ENCODE measurements around the gene MCTP1. TPM values are rescaled to one million over a fixed set of nuclear protein-coding genes. Genes with fewer than 3 reads are reported as not detected.

The MCTP1 gene
- total RNA-seq, 1 experiment from 2014 or later = 2.5 TPM

DNA sequence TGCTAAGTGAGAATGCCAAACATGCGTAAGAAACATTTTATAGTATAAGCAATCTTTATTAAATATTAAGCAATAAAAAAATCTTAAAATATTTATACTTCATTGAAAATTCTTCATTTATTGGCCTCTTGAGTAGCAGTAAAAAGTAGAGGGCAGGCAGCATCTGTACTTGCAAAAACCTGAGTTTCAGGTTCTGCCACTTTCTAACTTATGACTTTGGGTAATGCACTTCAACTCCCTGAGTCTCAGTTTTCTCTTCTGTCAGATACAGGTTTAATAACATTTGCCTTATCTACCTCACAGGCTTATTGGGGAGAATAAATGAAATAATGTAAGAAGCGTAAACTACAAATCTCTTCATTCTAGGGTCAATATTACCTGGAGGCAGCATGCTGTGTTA, 19.8 kb upstream of the MCTP1 start:
- WGBS (ENCODE audit: extremely low coverage, insufficient read length, low lambda C conversion rate) = no CpG with 5 or more reads among the region's 2 CpGs
- Histone ChIP-seq H3K9ac (ENCODE audit: extremely low read depth, insufficient read length, low read length) (no peak overlapping the region), H2BK20ac (ENCODE audit: low read depth, low read length, poor library complexity, severe bottlenecking) (no peak overlapping the region), H3K23me2 (ENCODE audit: insufficient read length, low read depth, low read length, poor library complexity, severe bottlenecking) (no peaks in the 10 kb centered on the region), H2BK12ac (ENCODE audit: insufficient read length, low read depth, low read length) (no peak overlapping the region), H2AK5ac (ENCODE audit: insufficient read length, low read length) (no peak overlapping the region), H3K27ac (ENCODE audit: insufficient read length, low read depth, low read length) (no peak overlapping the region), H3K79me2 (ENCODE audit: insufficient read depth, low read length) (no peaks in the 10 kb centered on the region), H3K18ac (ENCODE audit: insufficient read length, low read depth, low read length) (no peak overlapping the region), H2BK5ac (ENCODE audit: insufficient read length, low read length) (no peak overlapping the region), H2AFZ (ENCODE audit: low read length) (no peak overlapping the region), H3K79me1 (ENCODE audit: insufficient read depth, low read depth, low read length, poor library complexity, severe bottlenecking) (no peaks in the 10 kb centered on the region), H3K4me2 (ENCODE audit: insufficient read depth, insufficient read length, low read length) (no peak overlapping the region), H3K27me3 (ENCODE audit: insufficient read depth, low read length) (no peaks in the 10 kb centered on the region), H3K4me1 (ENCODE audit: insufficient read depth, low read length) (no peaks in the 10 kb centered on the region; the same call in 1 of the 2 replicates), H3K23ac (ENCODE audit: insufficient read length, low read depth, low read length) (no peak overlapping the region), H2BK15ac (ENCODE audit: low read depth, low read length) (no peak overlapping the region), H2BK120ac (ENCODE audit: low read depth, low read length, poor library complexity, severe bottlenecking) (no peak overlapping the region), H3T11ph (ENCODE audit: low read length) (no peak overlapping the region), H4K91ac (ENCODE audit: insufficient read length, low read depth, low read length) (no peak overlapping the region), H4K8ac (replicated peaks; ENCODE audit: insufficient read length, low read depth, low read length) (no peak overlapping the region), H4K5ac (ENCODE audit: insufficient read length, low read depth, low read length) (no peak overlapping the region), H3K9me3 (ENCODE audit: control insufficient read depth, low read depth, low read length) (no peaks in the 10 kb centered on the region), H4K20me1 (ENCODE audit: control insufficient read depth, insufficient read depth, insufficient read length) (no peaks in the 10 kb centered on the region), H3K4ac (ENCODE audit: low read depth, low read length) (no peak overlapping the region), H3K56ac (ENCODE audit: insufficient read length, low read depth, low read length) (no peak overlapping the region), H3K14ac (ENCODE audit: insufficient read depth, low read length) (no peak overlapping the region)
- Mint-ChIP-seq H3K36me3 (ENCODE audit: insufficient read depth in 1 of 3, low read depth in 3 of 3) (no peaks in the 10 kb centered on the region), H3K9me3 (no peaks in the 10 kb centered on the region), H3K4me3 (no peak overlapping the region), H3K27ac (no peak overlapping the region), H3K4me1 (peaks cover 0 to 2% of the 10 kb centered on the region in 2 experiments; a peak in 2 of 4 replicates), H3K27me3 (ENCODE audit: low read depth) (no peaks in the 10 kb centered on the region)
- DNase-seq = no peak
- TF ChIP-seq, protein P1, sequence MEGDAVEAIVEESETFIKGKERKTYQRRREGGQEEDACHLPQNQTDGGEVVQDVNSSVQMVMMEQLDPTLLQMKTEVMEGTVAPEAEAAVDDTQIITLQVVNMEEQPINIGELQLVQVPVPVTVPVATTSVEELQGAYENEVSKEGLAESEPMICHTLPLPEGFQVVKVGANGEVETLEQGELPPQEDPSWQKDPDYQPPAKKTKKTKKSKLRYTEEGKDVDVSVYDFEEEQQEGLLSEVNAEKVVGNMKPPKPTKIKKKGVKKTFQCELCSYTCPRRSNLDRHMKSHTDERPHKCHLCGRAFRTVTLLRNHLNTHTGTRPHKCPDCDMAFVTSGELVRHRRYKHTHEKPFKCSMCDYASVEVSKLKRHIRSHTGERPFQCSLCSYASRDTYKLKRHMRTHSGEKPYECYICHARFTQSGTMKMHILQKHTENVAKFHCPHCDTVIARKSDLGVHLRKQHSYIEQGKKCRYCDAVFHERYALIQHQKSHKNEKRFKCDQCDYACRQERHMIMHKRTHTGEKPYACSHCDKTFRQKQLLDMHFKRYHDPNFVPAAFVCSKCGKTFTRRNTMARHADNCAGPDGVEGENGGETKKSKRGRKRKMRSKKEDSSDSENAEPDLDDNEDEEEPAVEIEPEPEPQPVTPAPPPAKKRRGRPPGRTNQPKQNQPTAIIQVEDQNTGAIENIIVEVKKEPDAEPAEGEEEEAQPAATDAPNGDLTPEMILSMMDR (conservative IDR thresholded peaks at IDR 0.05) = no peak

All from H9 (cell line).